WTC11 (cell line): Measurements from ENCODE around the gene WSB1. TPM values are rescaled to one million over a fixed set of nuclear protein-coding genes. Genes with fewer than 3 reads are reported as not detected.
A peak's percentile ranks its signal among the peaks of the same experiment; 100 is the strongest.

Experiments used
- ATAC-seq: fragments of 200-7000 bp; cut with Tn5 transposase; 2 replicates; pipeline ENCODE4 v1.10.0; 2021; ENCODE audit warnings: mild to moderate bottlenecking, moderate library complexity
- CTCF ChIA-PET: fragments of 300-600 bp; sonication (Branson Sonifier 250); formaldehyde crosslinking; loops from one replicate; lab custom pipeline; 2021; ENCODE audit warnings: antibody characterized with exemption; lab: Charles Lee
- POLR2A ChIA-PET: fragments of 350-600 bp; sonication (Branson Sonifier 250); formaldehyde crosslinking; loops from one replicate; lab custom pipeline; 2021; ENCODE audit warnings: antibody characterized with exemption; lab: Charles Lee
- DNase-seq: peaks from one replicate; pipeline ENCODE4 v3.0.0; 2021; ENCODE audit warnings: low spot score
- H3K27ac Mint-ChIP-seq: 2 replicates; pipeline ENCODE4 v1.8.0; 2021; ENCODE audit warnings: mixed read lengths
- H3K27me3 Mint-ChIP-seq: 2 replicates; pipeline ENCODE4 v1.8.0; 2021; ENCODE audit warnings: low read depth, mild to moderate bottlenecking, moderate library complexity, mixed read lengths
- H3K36me3 Mint-ChIP-seq: 2 replicates; pipeline ENCODE4 v1.8.0; 2021; ENCODE audit warnings: mixed read lengths
- H3K4me1 Mint-ChIP-seq: 2 replicates; pipeline ENCODE4 v1.8.0; 2022; ENCODE audit warnings: mixed read lengths
- H3K4me3 Mint-ChIP-seq: 2 replicates; pipeline ENCODE4 v1.8.0; 2021; ENCODE audit warnings: mild to moderate bottlenecking, moderate library complexity, mixed read lengths
- H3K9me3 Mint-ChIP-seq: 2 replicates; pipeline ENCODE4 v1.8.0; 2021; ENCODE audit warnings: mixed read lengths
- ATF3 ChIP-seq: sonication (generic); formaldehyde crosslinking; conservative IDR thresholded peaks from 2 replicates; pipeline ENCODE4 v1.8.1; 2022; ENCODE audit warnings: mild to moderate bottlenecking, missing genetic modification reagents
- CTCF ChIP-seq: fragments of 200-600 bp; IDR thresholded peaks from 2 replicates; pipeline ENCODE4 v1.8.0; 2022; ENCODE audit warnings: antibody characterized with exemption
- E2F4 ChIP-seq: sonication (generic); formaldehyde crosslinking; IDR thresholded peaks from 2 replicates; pipeline ENCODE4 v1.8.1; 2022; ENCODE audit warnings: low read depth, mild to moderate bottlenecking, moderate library complexity, missing genetic modification reagents, borderline replicate concordance
- E2F5 ChIP-seq: sonication (generic); formaldehyde crosslinking; IDR thresholded peaks from 2 replicates; pipeline ENCODE4 v1.8.1; 2022; ENCODE audit warnings: mild to moderate bottlenecking, moderate library complexity, missing genetic modification reagents
- ELF4 ChIP-seq: sonication (generic); formaldehyde crosslinking; IDR thresholded peaks from 2 replicates; pipeline ENCODE4 v1.8.1; 2022; ENCODE audit warnings: low read depth, mild to moderate bottlenecking, moderate library complexity, missing genetic modification reagents
- ERG ChIP-seq: fragments of 250-450 bp; sonication (Bioruptor Pico); IDR thresholded peaks from 2 replicates; pipeline ENCODE4 v1.8.0; 2021; ENCODE audit warnings: mild to moderate bottlenecking
- ESRRA ChIP-seq: sonication (generic); formaldehyde crosslinking; IDR thresholded peaks from 2 replicates; pipeline ENCODE4 v1.8.1; 2022; ENCODE audit warnings: mild to moderate bottlenecking, missing genetic modification reagents, borderline replicate concordance
- FOXP1 ChIP-seq: sonication (generic); formaldehyde crosslinking; IDR thresholded peaks from 2 replicates; pipeline ENCODE4 v1.8.0; 2022; ENCODE audit warnings: missing genetic modification reagents, mild to moderate bottlenecking, moderate library complexity, borderline replicate concordance
- GABPB1 ChIP-seq: sonication (generic); formaldehyde crosslinking; IDR thresholded peaks from 2 replicates; pipeline ENCODE4 v1.8.1; 2023; ENCODE audit warnings: mild to moderate bottlenecking, missing genetic modification reagents
- MXD4 ChIP-seq: fragments of 250-450 bp; sonication (Bioruptor Pico); IDR thresholded peaks from 2 replicates; pipeline ENCODE4 v1.8.0; 2021; ENCODE audit warnings: mild to moderate bottlenecking, moderate library complexity, borderline replicate concordance
- MYBL2 ChIP-seq: sonication (generic); formaldehyde crosslinking; IDR thresholded peaks from 2 replicates; pipeline ENCODE4 v1.8.1; 2023; ENCODE audit warnings: mild to moderate bottlenecking, moderate library complexity, missing genetic modification reagents
- NFATC4 ChIP-seq: fragments of 250-450 bp; sonication (Bioruptor Pico); IDR thresholded peaks from 2 replicates; pipeline ENCODE4 v1.9.0; 2021; ENCODE audit warnings: mild to moderate bottlenecking
- NFE2L1 ChIP-seq: sonication (generic); formaldehyde crosslinking; IDR thresholded peaks from 2 replicates; pipeline ENCODE4 v1.8.1; 2023; ENCODE audit warnings: missing genetic modification reagents
- PRRX2 ChIP-seq: fragments of 250-450 bp; sonication (Bioruptor Pico); IDR thresholded peaks from 2 replicates; pipeline ENCODE4 v1.8.0; 2021; ENCODE audit warnings: mild to moderate bottlenecking
- RORB ChIP-seq: fragments of 250-450 bp; sonication (Bioruptor Pico); IDR thresholded peaks from 2 replicates; pipeline ENCODE4 v1.9.0; 2021; ENCODE audit warnings: mild to moderate bottlenecking
- SOX15 ChIP-seq: fragments of 250-450 bp; sonication (Bioruptor Pico); IDR thresholded peaks from 2 replicates; pipeline ENCODE4 v1.9.0; 2021; ENCODE audit warnings: mild to moderate bottlenecking
- STAT6 ChIP-seq: sonication (generic); formaldehyde crosslinking; conservative IDR thresholded peaks from 2 replicates; pipeline ENCODE4 v1.8.1; 2023; ENCODE audit warnings: mild to moderate bottlenecking, low read depth, missing genetic modification reagents, moderate library complexity
- TEAD1 ChIP-seq: sonication (generic); formaldehyde crosslinking; IDR thresholded peaks from 2 replicates; pipeline ENCODE4 v1.8.0; 2022; ENCODE audit warnings: mild to moderate bottlenecking, missing genetic modification reagents
- TP53 ChIP-seq: sonication (generic); formaldehyde crosslinking; IDR thresholded peaks from 2 replicates; pipeline ENCODE4 v1.8.1; 2023; ENCODE audit warnings: mild to moderate bottlenecking, missing genetic modification reagents
- USF2 ChIP-seq: sonication (generic); formaldehyde crosslinking; IDR thresholded peaks from 2 replicates; pipeline ENCODE4 v1.8.1; 2023; ENCODE audit warnings: mild to moderate bottlenecking, missing genetic modification reagents, moderate library complexity
- ZBTB43 ChIP-seq: sonication (generic); formaldehyde crosslinking; IDR thresholded peaks from 2 replicates; pipeline ENCODE4 v1.8.1; 2023; ENCODE audit warnings: mild to moderate bottlenecking, missing genetic modification reagents
- ZMAT4 ChIP-seq: fragments of 250-450 bp; sonication (Bioruptor Pico); IDR thresholded peaks from 2 replicates; pipeline ENCODE4 v1.9.0; 2021; ENCODE audit warnings: mild to moderate bottlenecking
- ZNF121 ChIP-seq: sonication (generic); formaldehyde crosslinking; IDR thresholded peaks from 2 replicates; pipeline ENCODE4 v1.8.0; 2023; ENCODE audit warnings: missing genetic modification reagents
- ZNF232 ChIP-seq: sonication (generic); formaldehyde crosslinking; IDR thresholded peaks from 2 replicates; pipeline ENCODE4 v1.8.0; 2022; ENCODE audit warnings: mild to moderate bottlenecking, missing genetic modification reagents
- total RNA-seq: library from RNA; stranded (reverse); gene quantifications from 3 replicates; pipeline ENCODE4 v1.2.3, GENCODE V29; 2021

Gene WSB1
- total RNA-seq, 1 experiment from 2014 or later, result 167 TPM

- Mint-ChIP-seq H3K4me1 (peaks cover 26% of the 10 kb centered on the region), H3K9me3 (no peaks in the 10 kb centered on the region), H3K27ac (no peak overlapping the region), H3K27me3 (peaks cover 9% of the 10 kb centered on the region; the same call in 1 of the 2 replicates), H3K36me3 (peaks cover 4% of the 10 kb centered on the region; the same call in 1 of the 2 replicates), H3K4me3 (no peak overlapping the region)
- CTCF ChIA-PET, result interaction anchor here (0.8 kb wide), 1 partner anchor 29 kb away, joined by 3 read pairs; no protein-coding TSS in a partner anchor
- DNase-seq (no peak), ATAC-seq (no peak)
- TF ChIP-seq ZBTB43 (CRISPR knock-in tag), result no peak
- no peak for TF ChIP-seq SOX15
- no peak for TF ChIP-seq TP53 (CRISPR knock-in tag)
- no peak for TF ChIP-seq NFE2L1 (CRISPR knock-in tag)
- no peak for TF ChIP-seq ZNF121 (CRISPR knock-in tag)
- POLR2A ChIA-PET, result no interaction called here
These were observed 57.8 kb downstream of the WSB1 start for GRCh38 chr17:27351759-27352158.

- ATAC-seq (no peak), DNase-seq (no peak)
- H3K9me3 Mint-ChIP-seq, result no peaks in the 10 kb centered on the region
- H3K27ac Mint-ChIP-seq, result peak overlapping the region; percentile 62
- TF ChIP-seq USF2 (no peak), GABPB1 (CRISPR knock-in tag) (no peak), MXD4 (CRISPR knock-in tag) (no peak), RORB (CRISPR knock-in tag) (no peak), ERG (CRISPR knock-in tag) (no peak), ZMAT4 (CRISPR knock-in tag) (no peak), MYBL2 (CRISPR knock-in tag) (no peak), E2F5 (CRISPR knock-in tag) (no peak), NFATC4 (CRISPR knock-in tag) (no peak), ATF3 (CRISPR knock-in tag) (no peak), FOXP1 (CRISPR knock-in tag) (no peak), ELF4 (CRISPR knock-in tag) (no peak), ZNF232 (CRISPR knock-in tag) (no peak), E2F4 (CRISPR knock-in tag) (no peak), ESRRA (CRISPR knock-in tag) (no peak), STAT6 (CRISPR knock-in tag) (no peak), CTCF (no peak), PRRX2 (CRISPR knock-in tag) (no peak), TEAD1 (no peak)
- POLR2A ChIA-PET, result no interaction called here
- H3K36me3 Mint-ChIP-seq, result peaks cover 4% of the 10 kb centered on the region; the same call in 1 of the 2 replicates
- H3K4me1 Mint-ChIP-seq, result peaks cover 26% of the 10 kb centered on the region
- CTCF ChIA-PET, result interaction anchor here (0.6 to 1.3 kb wide), 4 partner anchors 19 to 254 kb away, joined by 3 to 4 read pairs (median 3); no protein-coding TSS in a partner anchor
- peaks cover 9% of the 10 kb centered on the region; the same call in 1 of the 2 replicates for H3K27me3 Mint-ChIP-seq
- peak overlapping the region; percentile 81 for H3K4me3 Mint-ChIP-seq
These were observed 58.6 kb downstream of the WSB1 start for GRCh38 chr17:27352448-27353032.
